Heart right ventricle (tissue), 16 donors: ENCODE data around the gene CRYBB3. TPM values are rescaled to one million over a fixed set of nuclear protein-coding genes. Genes with fewer than 3 reads are reported as not detected.
"Not testable (repeated sequence)": the region's sequence is repeated elsewhere in the genome, so short reads cannot be mapped to it uniquely, and the experiment has no call there.

Experiments
- ATAC-seq, 8 donors: fragments of 200-7000 bp; cut with Tn5 transposase; one replicate each; pipeline ENCODE4 v1.9.1; 2020; ENCODE audit warnings: mild to moderate bottlenecking in 8 of 8, moderate library complexity in 8 of 8, moderate number of reproducible peaks in 1 of 8
- DNase-seq, 2 donors: peaks; one replicate each; pipeline ENCODE4 v3.0.0-alpha.2; 2020
- H3K27ac ChIP-seq, 10 donors: fragments of 200-600 bp; sonication (generic) in 2 of 10; one replicate each; pipeline versions ENCODE4 v1.5.0 to v1.8.0; 2020 to 2022; ENCODE audit warnings: mild to moderate bottlenecking in 3 of 10
- H3K27me3 ChIP-seq, 7 donors: fragments of 200-600 bp; one replicate each; pipeline ENCODE4 v1.8.0; 2021 to 2022; ENCODE audit warnings: mild to moderate bottlenecking in 2 of 7
- H3K36me3 ChIP-seq, 9 donors: fragments of 200-600 bp; sonication (generic) in 1 of 9; one replicate each; pipeline versions ENCODE4 v1.5.0 to v1.8.0; 2020 to 2022; ENCODE audit warnings: mild to moderate bottlenecking in 2 of 9
- H3K4me1 ChIP-seq, 9 donors: fragments of 200-600 bp; sonication (generic) in 1 of 9; one replicate each; pipeline versions ENCODE4 v1.5.0 to v1.8.0; 2020 to 2022; ENCODE audit warnings: mild to moderate bottlenecking in 4 of 9
- H3K4me3 ChIP-seq, 10 donors: fragments of 200-600 bp; sonication (generic) in 2 of 10; one replicate each; pipeline versions ENCODE4 v1.5.0 to v1.8.0; 2020 to 2022; ENCODE audit warnings: mild to moderate bottlenecking in 7 of 10, moderate library complexity in 2 of 10
- H3K9me3 ChIP-seq, 11 donors: fragments of 200-600 bp in 10 of 11; sonication (generic) in 2 of 11; one replicate each; pipeline versions ENCODE4 v1.5.0 to v1.8.0; 2013 to 2022; ENCODE audit warnings: mild to moderate bottlenecking in 2 of 11, control low read depth in 1 of 11, moderate library complexity in 1 of 11
- WGBS, 2 donors: extraction: QIAGEN DNeasy Blood & Tissue Kit; methylation state at CpG; one replicate each; pipeline ENCODE4 v1.1.7; 2013; ENCODE audit warnings: inconsistent platforms in 1 of 2; 5-methylcytosine and 5-hydroxymethylcytosine counted together
- intact Hi-C, 10 donors: fragments of 100-400 bp; cut with DNase I; formaldehyde crosslinking; loops; one replicate each; pipeline versions ENCODE4 v1.11.1 to v1.14.2; 2022
- polyA plus RNA-seq, 2 donors: library from polyadenylated mRNA; stranded (reverse); fragments of 200-250 nt; gene quantifications; one replicate each; pipeline ENCODE4 v1.2.3, GENCODE V29; 2013
- total RNA-seq, 10 donors: library from RNA; stranded (reverse); fragmentation: NEBNext Ultra II Directional in 3 of 10; extraction: Animal tissue kit (Norgen Biotek cat#: 25700) in 3 of 10; gene quantifications; one replicate each; pipeline versions ENCODE4 v1.2.1 to v1.2.4, GENCODE V29; 2021 to 2023
- TF ChIP-seq, protein P1 (sequence below), 9 donors: fragments of 200-600 bp; sonication (generic) in 2 of 9; IDR thresholded peaks; one replicate each; pipeline versions ENCODE4 v1.5.0 to v1.8.0; 2021 to 2022; ENCODE audit warnings: antibody characterized with exemption in 9 of 9, mild to moderate bottlenecking in 5 of 9, moderate library complexity in 1 of 9
- donor health status: Arrhythmogenic right ventricular cardiomyopathy.
- donor health status: ischemic (EF 13 %, LVEDD 7.1; RV severe dilation, severe dysfunction).
- donor health status: healthy with polysubstance abuse.
- donor health status: DM: no; HTN: yes; CAD: no.
- donor health status: DM: no; HTN: no; CAD: no.
- donor health status: ischemic (EF 25% LVEDD 6.9; RV normal size, moderate dysfunction).
- donor health status: ischemic (EF 25% LVEDD 5.7; RV mildly dilated, moderate dysfunction).
- donor health status: healthy.
- donor health status: DM: yes; HTN: yes; CAD: no.
- donor health status: Ischemic cardiomyopathy.
- donor health status: ischemic (EF 35%, LVEDD 5.7; RV mildly dilated, moderate dysfunction).
- donor health status: nonischemic (EF 11% LVEDD 7.7; RV severe dilation, severe dysfunction).
- donor health status: DM: yes; HTN: yes; CAD: no.
- donor health status: PGD.
- donor health status: ischemic (EF 29% LVEDD 5.4; RV normal size, mild dysfunction).
- donor health status: nonischemic (EF 23%, LVEDD 6.1; RV moderate dilation, normal function).

CRYBB3 gene
- total and polyA plus RNA-seq, 12 donors: 0.06 to 0.44 (median 0.38) TPM; not detected in 8

DNA sequence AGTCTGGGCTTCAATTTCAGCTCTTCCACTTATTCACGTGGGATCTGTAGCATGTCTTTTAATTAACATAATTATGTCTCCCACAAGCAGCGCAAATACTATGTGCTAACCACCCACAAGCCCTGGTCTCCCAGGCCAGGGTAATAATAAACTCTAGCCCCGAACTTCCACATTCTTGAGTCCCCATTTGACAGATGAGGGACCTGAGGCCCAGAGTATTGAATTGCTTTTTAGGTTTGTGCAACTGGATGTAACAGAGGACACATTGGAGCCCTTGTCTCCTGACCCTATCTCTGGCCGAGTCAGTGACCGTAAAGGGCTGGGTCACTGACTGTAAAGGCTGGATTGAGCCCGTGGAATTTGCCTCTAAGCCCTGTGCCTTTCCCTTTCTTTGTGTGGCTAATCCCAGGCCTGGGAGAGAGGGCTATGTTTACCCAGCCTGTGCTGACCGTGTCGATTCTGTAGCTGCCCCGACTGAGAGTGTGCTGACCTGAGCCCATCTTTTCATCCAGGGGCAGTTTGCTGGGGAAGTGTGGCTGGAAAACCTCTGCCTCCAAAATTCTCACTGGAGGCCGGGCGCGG, 23.7 kb downstream of the CRYBB3 start:
- intact Hi-C loops: no loop called here
- Histone ChIP-seq H3K36me3 (no peaks in the 10 kb centered on the region), H3K4me1 (no peaks in the 10 kb centered on the region), H3K4me3 (no peak overlapping the region), H3K9me3 (no peaks in the 10 kb centered on the region), H3K27me3 (peaks cover 0 to 43% (median 13%) of the 10 kb centered on the region in 7 donors), H3K27ac (no peak overlapping the region)
- ATAC-seq (no peak), DNase-seq (no peak)
- TF ChIP-seq, protein P1, sequence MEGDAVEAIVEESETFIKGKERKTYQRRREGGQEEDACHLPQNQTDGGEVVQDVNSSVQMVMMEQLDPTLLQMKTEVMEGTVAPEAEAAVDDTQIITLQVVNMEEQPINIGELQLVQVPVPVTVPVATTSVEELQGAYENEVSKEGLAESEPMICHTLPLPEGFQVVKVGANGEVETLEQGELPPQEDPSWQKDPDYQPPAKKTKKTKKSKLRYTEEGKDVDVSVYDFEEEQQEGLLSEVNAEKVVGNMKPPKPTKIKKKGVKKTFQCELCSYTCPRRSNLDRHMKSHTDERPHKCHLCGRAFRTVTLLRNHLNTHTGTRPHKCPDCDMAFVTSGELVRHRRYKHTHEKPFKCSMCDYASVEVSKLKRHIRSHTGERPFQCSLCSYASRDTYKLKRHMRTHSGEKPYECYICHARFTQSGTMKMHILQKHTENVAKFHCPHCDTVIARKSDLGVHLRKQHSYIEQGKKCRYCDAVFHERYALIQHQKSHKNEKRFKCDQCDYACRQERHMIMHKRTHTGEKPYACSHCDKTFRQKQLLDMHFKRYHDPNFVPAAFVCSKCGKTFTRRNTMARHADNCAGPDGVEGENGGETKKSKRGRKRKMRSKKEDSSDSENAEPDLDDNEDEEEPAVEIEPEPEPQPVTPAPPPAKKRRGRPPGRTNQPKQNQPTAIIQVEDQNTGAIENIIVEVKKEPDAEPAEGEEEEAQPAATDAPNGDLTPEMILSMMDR (IDR thresholded peaks at IDR 0.05): no peak
- 83 to 86% methylated on average over 12 of the region's 12 CpGs for WGBS, 2 donors

DNA sequence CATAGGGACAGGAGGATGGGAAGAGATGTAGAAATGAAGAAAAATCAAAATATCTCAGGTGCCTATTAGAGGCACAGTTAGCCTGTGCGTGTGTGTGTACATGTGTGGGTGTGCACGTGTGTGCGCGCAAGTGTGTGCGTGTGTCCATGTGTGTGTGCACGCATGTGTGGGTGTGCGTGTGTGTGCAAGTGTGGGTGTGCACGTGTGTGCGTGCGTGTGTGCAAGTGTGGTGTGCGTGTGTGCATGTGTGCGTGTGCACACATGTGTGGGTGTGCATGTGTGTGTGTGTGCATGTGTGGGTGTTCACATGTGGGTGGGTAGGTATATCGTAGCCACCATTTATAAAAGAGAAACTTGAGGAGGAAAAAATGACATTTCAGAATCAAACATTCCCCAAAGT, 29.2 kb downstream of the CRYBB3 start:
- WGBS, 2 donors: 87 to 95% methylated on average over 13 of the region's 13 CpGs
- no peak overlapping the region for H3K27ac ChIP-seq
- no peak for DNase-seq
- H3K4me3 ChIP-seq: no peak overlapping the region
- peaks cover 3 to 24% (median 16%) of the 10 kb centered on the region in 7 donors for H3K27me3 ChIP-seq
- H3K36me3 ChIP-seq: no peaks in the 10 kb centered on the region
- no peak for ATAC-seq
- H3K9me3 ChIP-seq: no peaks in the 10 kb centered on the region
- TF ChIP-seq, protein P1 (IDR thresholded peaks at IDR 0.05): no peak
- H3K4me1 ChIP-seq: no peaks in the 10 kb centered on the region
- intact Hi-C loops: no loop called here

DNA sequence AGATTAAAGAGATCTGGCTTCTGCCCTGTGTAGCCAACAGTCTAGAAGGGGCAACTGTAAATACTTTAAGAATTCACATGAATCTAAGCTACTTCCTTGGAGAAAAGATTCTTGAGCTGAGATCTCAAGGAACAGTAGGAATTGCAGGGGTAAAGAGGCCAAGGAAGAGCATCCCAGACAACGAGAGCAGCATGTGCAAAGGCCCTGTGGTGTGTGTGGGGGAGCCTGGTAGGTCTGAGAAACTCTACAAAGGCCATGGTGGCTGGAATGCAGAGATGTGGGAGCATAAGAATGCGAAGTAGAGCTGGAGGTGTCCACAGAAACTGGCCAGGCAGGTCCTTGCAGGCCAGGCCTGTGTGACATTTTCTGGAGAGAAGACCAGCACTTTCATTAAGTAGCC, 31.1 kb downstream of the CRYBB3 start:
- WGBS, 2 donors: 79 to 83% methylated on average over 2 of the region's 2 CpGs
- intact Hi-C loops: loop anchor here in 1 of 10 donors (10.0 kb wide), 1 partner anchor 104 kb away; no protein-coding TSS in a partner anchor
- H3K4me1 ChIP-seq, H3K36me3 ChIP-seq, H3K27ac ChIP-seq, DNase-seq, H3K9me3 ChIP-seq, ATAC-seq, H3K4me3 ChIP-seq: not testable (repeated sequence)
- H3K27me3 ChIP-seq: peaks cover 5 to 26% (median 13%) of the 10 kb centered on the region in 7 donors

DNA sequence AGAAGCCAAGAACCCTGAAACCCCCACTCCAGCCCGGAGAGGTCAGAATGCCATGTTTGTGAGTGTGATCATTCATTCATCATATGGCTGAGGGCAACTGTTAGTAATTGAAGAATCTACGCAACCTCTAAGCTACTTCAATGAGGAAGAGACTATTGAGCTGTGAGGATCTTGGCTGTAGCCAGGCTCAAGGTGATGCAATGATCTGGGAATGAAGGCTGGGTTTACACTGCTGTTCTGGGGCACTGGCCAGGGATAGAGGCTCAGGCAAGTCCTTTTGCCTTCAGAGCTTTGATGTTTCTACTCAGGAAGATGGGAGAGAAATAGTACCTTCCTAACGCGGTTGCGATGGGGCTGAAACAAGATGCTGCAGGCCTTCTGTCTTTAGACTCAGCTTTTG, 32.6 kb downstream of the CRYBB3 start:
- intact Hi-C loops: loop anchor here in 1 of 10 donors (10.0 kb wide), 1 partner anchor 102 kb away; no protein-coding TSS in a partner anchor
- Histone ChIP-seq H3K36me3 (no peaks in the 10 kb centered on the region), H3K27ac (no peak overlapping the region), H3K4me1 (peaks cover 0 to 6% (median 0%) of the 10 kb centered on the region in 9 donors), H3K4me3 (no peak overlapping the region), H3K9me3 (no peaks in the 10 kb centered on the region), H3K27me3 (peaks cover 5 to 38% (median 23%) of the 10 kb centered on the region in 7 donors)
- DNase-seq (no peak), ATAC-seq (no peak)
- TF ChIP-seq, protein P1 (IDR thresholded peaks at IDR 0.05): no peak
- 66 to 80% methylated on average over 5 of the region's 5 CpGs for WGBS, 2 donors

DNA sequence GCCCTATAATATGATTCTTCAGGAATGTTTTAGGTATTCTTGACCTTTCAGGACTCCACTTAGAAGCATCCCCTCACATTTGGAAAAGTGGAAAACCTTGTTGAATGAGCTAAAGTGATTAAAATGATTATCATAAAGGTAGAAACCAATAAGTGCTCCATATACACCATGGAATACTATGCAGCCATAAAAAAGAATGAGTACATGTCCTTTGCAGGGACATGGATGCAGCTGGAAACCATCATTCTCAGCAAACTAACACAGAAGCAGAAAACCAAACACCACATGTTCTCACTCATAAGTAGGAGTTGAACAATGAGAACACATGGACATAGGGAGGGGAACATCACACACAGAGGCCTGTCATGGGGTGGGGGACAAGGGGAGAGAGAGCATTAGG, 34.0 kb downstream of the CRYBB3 start:
- DNase-seq, ATAC-seq, H3K9me3 ChIP-seq, H3K36me3 ChIP-seq, H3K4me3 ChIP-seq, H3K4me1 ChIP-seq, H3K27ac ChIP-seq: not testable (repeated sequence)
- intact Hi-C loops: loop anchor here in 1 of 10 donors (10.0 kb wide), 1 partner anchor 101 kb away; no protein-coding TSS in a partner anchor
- peaks cover 5 to 45% (median 27%) of the 10 kb centered on the region in 7 donors for H3K27me3 ChIP-seq
